Tibial artery (tissue), 4 donors: Measurements from ENCODE around the gene NFATC3.
A peak's percentile ranks its signal among the peaks of the same experiment; 100 is the strongest.

ENCODE experiments used
- DNase-seq, 2 donors: peaks; one replicate each; pipeline ENCODE4 v3.0.0-alpha.2; 2019
- H3K27ac ChIP-seq, 2 donors: fragments of 200-600 bp; sonication (generic) in 1 of 2; 1 replicate in 1 of 2; 2 replicates in 1 of 2; pipeline ENCODE4 v1.5.1; 2018 to 2019; ENCODE audit warnings: mild to moderate bottlenecking in 1 of 2
- H3K27me3 ChIP-seq, 2 donors: fragments of 200-600 bp; sonication (generic) in 1 of 2; one replicate each; pipeline versions ENCODE4 v1.5.1 to v1.6.0; 2016 to 2019
- H3K36me3 ChIP-seq, 3 donors: fragments of 200-600 bp; sonication (generic) in 2 of 3; one replicate each; pipeline ENCODE4 v1.5.1; 2016 to 2019; ENCODE audit warnings: mild to moderate bottlenecking in 2 of 3
- H3K4me1 ChIP-seq, 4 donors: fragments of 200-600 bp; sonication (generic) in 2 of 4; 1 replicate in 3 of 4; 2 replicates in 1 of 4; pipeline ENCODE4 v1.5.1; 2016 to 2019
- H3K4me3 ChIP-seq, 2 donors: fragments of 200-600 bp; sonication (generic) in 1 of 2; 1 replicate in 1 of 2; 2 replicates in 1 of 2; pipeline ENCODE4 v1.5.1; 2018 to 2019; ENCODE audit warnings: mild to moderate bottlenecking in 2 of 2
- H3K9me3 ChIP-seq, 3 donors: fragments of 200-600 bp; sonication (generic) in 1 of 3; one replicate each; pipeline ENCODE4 v1.5.1; 2016 to 2019
- intact Hi-C: fragments of 100-400 bp; cut with DNase I; formaldehyde crosslinking; loops from one replicate; pipeline ENCODE4 v1.15.0; 2023; ENCODE audit warnings: low total_unique reads
- TF ChIP-seq, protein P1 (sequence below), 2 experiments: fragments of 200-600 bp in 1 of 2; fragments of 450-650 bp in 1 of 2; IDR thresholded peaks; one replicate each; pipeline ENCODE4 v1.5.1; 2017 to 2019; ENCODE audit warnings: antibody characterized with exemption in 2 of 2, mild to moderate bottlenecking in 1 of 2, moderate library complexity in 1 of 2

NFATC3 gene

DNA sequence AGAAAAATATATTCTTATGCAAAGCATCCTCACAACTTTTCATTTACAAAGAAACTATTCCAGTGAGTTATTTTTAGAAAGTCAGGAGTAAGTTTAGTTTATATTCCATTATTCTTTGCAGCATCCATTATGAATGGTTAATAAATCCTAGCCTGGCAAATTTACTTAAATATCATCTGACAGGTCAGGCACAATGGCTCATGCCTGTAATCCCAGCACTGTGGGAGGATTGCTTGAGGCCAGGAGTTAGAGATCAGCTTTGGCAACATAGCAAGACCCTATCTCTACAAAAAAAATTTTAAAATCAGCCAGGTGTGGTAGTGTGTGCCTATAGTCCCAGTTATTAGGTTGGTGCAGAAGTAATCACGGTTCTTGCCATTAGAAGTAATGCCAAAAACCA, 137.9 kb downstream of the NFATC3 start:
- TF ChIP-seq, protein P1, sequence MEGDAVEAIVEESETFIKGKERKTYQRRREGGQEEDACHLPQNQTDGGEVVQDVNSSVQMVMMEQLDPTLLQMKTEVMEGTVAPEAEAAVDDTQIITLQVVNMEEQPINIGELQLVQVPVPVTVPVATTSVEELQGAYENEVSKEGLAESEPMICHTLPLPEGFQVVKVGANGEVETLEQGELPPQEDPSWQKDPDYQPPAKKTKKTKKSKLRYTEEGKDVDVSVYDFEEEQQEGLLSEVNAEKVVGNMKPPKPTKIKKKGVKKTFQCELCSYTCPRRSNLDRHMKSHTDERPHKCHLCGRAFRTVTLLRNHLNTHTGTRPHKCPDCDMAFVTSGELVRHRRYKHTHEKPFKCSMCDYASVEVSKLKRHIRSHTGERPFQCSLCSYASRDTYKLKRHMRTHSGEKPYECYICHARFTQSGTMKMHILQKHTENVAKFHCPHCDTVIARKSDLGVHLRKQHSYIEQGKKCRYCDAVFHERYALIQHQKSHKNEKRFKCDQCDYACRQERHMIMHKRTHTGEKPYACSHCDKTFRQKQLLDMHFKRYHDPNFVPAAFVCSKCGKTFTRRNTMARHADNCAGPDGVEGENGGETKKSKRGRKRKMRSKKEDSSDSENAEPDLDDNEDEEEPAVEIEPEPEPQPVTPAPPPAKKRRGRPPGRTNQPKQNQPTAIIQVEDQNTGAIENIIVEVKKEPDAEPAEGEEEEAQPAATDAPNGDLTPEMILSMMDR (IDR thresholded peaks at IDR 0.05) = no peak
- H3K27ac ChIP-seq = no peak overlapping the region
- no peak for DNase-seq
- no peaks in the 10 kb centered on the region for H3K4me1 ChIP-seq
- H3K9me3 ChIP-seq = no peaks in the 10 kb centered on the region
- no peaks in the 10 kb centered on the region for H3K27me3 ChIP-seq
- H3K4me3 ChIP-seq = no peak overlapping the region
- H3K36me3 ChIP-seq = peaks cover 0 to 25% (median 6%) of the 10 kb centered on the region in 3 donors
- intact Hi-C loops = no loop called here

DNA sequence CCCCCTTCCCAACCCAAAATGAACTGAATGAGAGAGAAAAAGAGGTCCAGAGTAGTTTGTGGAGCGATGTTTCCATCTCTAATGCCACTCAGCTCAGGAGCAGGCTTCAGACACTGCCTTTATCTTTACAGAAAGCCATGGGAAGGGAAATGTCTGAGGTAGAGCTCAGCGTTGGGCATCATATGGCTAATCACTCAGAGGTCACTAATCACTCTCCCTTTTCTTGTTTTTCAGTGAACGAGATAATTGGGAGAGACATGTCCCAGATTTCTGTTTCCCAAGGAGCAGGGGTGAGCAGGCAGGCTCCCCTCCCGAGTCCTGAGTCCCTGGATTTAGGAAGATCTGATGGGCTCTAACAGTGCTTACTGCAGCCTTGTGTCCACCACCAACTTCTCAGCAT, 140.9 kb downstream of the NFATC3 start:
- peak in 1 of 2 donors; percentile 16 for DNase-seq
- peaks cover 0 to 36% (median 5%) of the 10 kb centered on the region in 3 donors for H3K36me3 ChIP-seq

DNA sequence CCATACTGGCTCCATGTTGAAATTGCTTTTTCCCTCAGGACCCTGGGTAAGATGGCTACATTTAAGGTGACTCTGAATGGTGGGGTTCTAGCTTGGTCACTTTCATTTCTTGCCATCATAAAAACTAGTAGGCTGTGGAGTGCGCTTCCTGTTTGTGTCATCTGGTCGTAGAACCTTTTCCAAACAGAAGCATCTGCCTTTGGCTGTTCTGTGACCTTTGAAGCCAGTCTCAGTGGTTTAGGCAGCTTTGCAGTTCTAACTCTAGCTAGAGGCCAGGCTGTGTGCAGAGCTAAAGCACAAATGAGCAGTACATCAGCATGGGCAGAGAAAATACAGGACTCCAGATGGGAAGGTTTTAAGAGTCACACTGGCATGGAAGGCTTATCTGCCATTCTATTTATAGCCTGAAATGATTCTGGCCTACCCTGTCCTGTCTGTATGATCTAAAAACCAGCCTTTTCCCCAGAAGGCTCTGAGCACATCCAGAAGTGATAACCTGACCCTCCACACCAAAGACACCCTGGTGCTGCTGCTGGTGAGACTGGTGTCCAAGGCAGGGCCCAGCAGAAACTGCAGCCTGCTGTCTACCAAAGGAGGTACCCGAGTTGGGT, 142.1 kb downstream of the NFATC3 start:
- TF ChIP-seq, protein P1 (IDR thresholded peaks at IDR 0.05) = no peak
- no peaks in the 10 kb centered on the region for H3K27me3 ChIP-seq
- peaks cover 0 to 11% (median 3%) of the 10 kb centered on the region in 4 donors for H3K4me1 ChIP-seq
- intact Hi-C loops = loop anchor here (5.0 kb wide), 1 partner anchor 235 kb away; no protein-coding TSS in a partner anchor
- peaks cover 0 to 45% (median 0%) of the 10 kb centered on the region in 3 donors for H3K36me3 ChIP-seq
- DNase-seq = no peak
- no peaks in the 10 kb centered on the region for H3K9me3 ChIP-seq
- H3K27ac ChIP-seq = no peak overlapping the region
- H3K4me3 ChIP-seq = no peak overlapping the region

More for the DNA sequence above, 140.9 kb downstream of the NFATC3 start:
- peaks cover 0 to 11% (median 3%) of the 10 kb centered on the region in 4 donors for H3K4me1 ChIP-seq
- intact Hi-C loops = loop anchor here (5.0 kb wide), 1 partner anchor 234 kb away; no protein-coding TSS in a partner anchor
- H3K9me3 ChIP-seq = no peaks in the 10 kb centered on the region
- no peak overlapping the region for H3K4me3 ChIP-seq
- no peak overlapping the region for H3K27ac ChIP-seq
- H3K27me3 ChIP-seq = no peaks in the 10 kb centered on the region
- TF ChIP-seq, protein P1 (IDR thresholded peaks at IDR 0.05) = no peak

DNA sequence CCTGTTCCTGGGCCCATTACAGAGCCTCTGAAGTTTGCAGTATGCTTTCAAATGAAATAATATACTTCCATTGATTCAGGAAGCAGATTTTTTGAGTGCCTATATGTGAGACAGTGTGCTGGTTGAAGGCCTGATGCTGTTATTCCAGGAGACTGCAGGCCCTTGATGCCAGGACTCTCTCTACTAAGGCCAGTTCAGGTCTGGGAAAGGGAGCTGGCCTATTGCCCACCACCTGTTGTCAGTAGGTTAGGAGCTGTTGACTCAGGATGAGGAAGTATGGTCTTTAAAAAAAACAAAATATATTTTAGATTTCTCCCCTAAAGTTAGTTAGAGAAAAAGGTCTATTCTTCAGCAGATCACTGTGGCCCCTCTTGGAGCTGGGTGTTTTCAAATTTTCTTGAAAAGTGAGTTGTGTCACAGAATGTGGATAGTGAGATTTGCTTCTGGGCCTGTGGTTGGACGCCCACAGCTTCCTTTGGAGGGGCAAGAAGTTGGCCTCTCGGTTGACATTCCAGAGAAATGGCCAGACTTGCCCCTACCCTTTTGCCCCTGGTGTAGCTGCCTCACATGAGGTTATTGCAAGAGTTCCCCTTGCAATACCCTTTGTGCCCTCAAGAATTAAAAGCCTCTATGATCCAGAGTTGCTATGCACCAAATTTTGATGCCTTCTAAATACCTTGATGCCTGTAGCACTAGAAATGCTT, 142.8 kb downstream of the NFATC3 start:
- no peak overlapping the region for H3K27ac ChIP-seq
- no peak overlapping the region for H3K4me3 ChIP-seq
- TF ChIP-seq, protein P1 (IDR thresholded peaks at IDR 0.05) = no peak
- no peaks in the 10 kb centered on the region for H3K9me3 ChIP-seq
- intact Hi-C loops = loop anchor here (5.0 kb wide), 1 partner anchor 236 kb away; no protein-coding TSS in a partner anchor
- peak in 1 of 2 donors; percentile 29 for DNase-seq
- peaks cover 0 to 49% (median 0%) of the 10 kb centered on the region in 3 donors for H3K36me3 ChIP-seq
- H3K27me3 ChIP-seq = no peaks in the 10 kb centered on the region
- H3K4me1 ChIP-seq = peaks cover 0 to 11% (median 3%) of the 10 kb centered on the region in 4 donors

DNA sequence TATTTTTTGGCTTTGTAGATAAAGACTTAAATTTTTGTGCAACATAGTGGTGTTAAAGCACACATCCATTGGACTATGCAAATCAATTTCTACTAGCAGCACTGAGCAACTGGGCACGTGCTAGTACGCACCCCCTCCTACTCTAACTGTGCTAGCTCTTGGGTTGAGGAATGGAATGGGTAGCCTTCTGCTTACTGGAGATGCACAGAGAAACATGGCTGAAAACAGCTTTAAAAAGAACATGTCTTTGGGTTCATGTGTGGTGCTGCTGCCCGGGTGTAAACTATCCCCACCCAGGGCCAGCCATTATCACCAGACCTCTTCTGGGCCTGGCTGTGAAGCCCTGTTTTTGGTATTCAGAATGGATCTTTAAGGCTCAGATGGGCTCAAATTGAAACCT, 143.5 kb downstream of the NFATC3 start:
- intact Hi-C loops = loop anchor here (5.0 kb wide), 1 partner anchor 236 kb away; no protein-coding TSS in a partner anchor
- Histone ChIP-seq H3K9me3 (no peaks in the 10 kb centered on the region), H3K36me3 (peaks cover 0 to 49% (median 0%) of the 10 kb centered on the region in 3 donors), H3K27me3 (no peaks in the 10 kb centered on the region), H3K4me3 (no peak overlapping the region), H3K4me1 (peaks cover 0 to 13% (median 3%) of the 10 kb centered on the region in 4 donors), H3K27ac (no peak overlapping the region)
- TF ChIP-seq, protein P1 (IDR thresholded peaks at IDR 0.05) = no peak
- DNase-seq = no peak
